ENCODE measurements around the gene OR4E1. TPM values are rescaled to one million over a fixed set of nuclear protein-coding genes. Genes with fewer than 3 reads are reported as not detected.

OR4E1 gene
- total RNA-seq, result not detected in 2 replicates

GRCh38 chr14:21673718-21674117 lies at the start of gene OR4E1:
Gene OR4E1, minus strand, starts transcription at chr14:21673818. Its CDS starts 2,883 bp downstream, at chr14:21670935.

GRCh38 chr14:21653331-21653885 lies 20.2 kb downstream of the OR4E1 start, which contains the start of gene OR4E2:
Gene OR4E2, plus strand, starts transcription at chr14:21653835. Its CDS starts 11,248 bp downstream, at chr14:21665083.

GRCh38 chr14:21634840-21635239 lies 38.8 kb downstream of the OR4E1 start, which contains the start of gene OR10G2:
Gene OR10G2, minus strand, starts transcription at chr14:21634940. Its CDS starts 98 bp downstream, at chr14:21634842.

Other genes with a start within 250 kb of the OR4E1 start
- gene CHD8, start 217.7 kb downstream of the OR4E1 start, total RNA-seq, result 45.3 and 64.4 TPM in 2 replicates
- gene RAB2B, start 196.9 kb downstream of the OR4E1 start, total RNA-seq, result 12.8 and 14.7 TPM in 2 replicates
- 38.1 and 54.5 TPM in 2 replicates for gene TOX4, start 196.6 kb downstream of the OR4E1 start, total RNA-seq
- 30.1 and 50.4 TPM in 2 replicates for gene METTL3, start 162.5 kb downstream of the OR4E1 start, total RNA-seq
- gene SALL2, start 147.5 kb downstream of the OR4E1 start, total RNA-seq, result 8.5 and 42.6 TPM in 2 replicates
- gene OR10G3, start 93.7 kb downstream of the OR4E1 start, total RNA-seq, result not detected in 2 replicates
- gene OR10G2, start 38.9 kb downstream of the OR4E1 start, total RNA-seq, result not detected in 2 replicates
- not detected in 2 replicates for gene OR4E2, start 20.0 kb downstream of the OR4E1 start, total RNA-seq